Small intestine (tissue), 7 donors: Measurements from ENCODE around the gene SERP2. TPM values are rescaled to one million over a fixed set of nuclear protein-coding genes. Genes with fewer than 3 reads are reported as not detected.

Experiments used
- DNase-seq, 2 donors: peaks; one replicate each; pipeline versions ENCODE4 v3.0.0 to v3.0.0-alpha.2; 2013
- FAIRE-seq: peaks from 2 replicates; lab custom pipeline; 2012; peaks lifted over from hg19 to GRCh38; lab: Jason Lieb, UNC
- H3K27ac ChIP-seq, 3 donors: one replicate each; pipeline ENCODE4 v1.5.1; 2013; ENCODE audit warnings: low read length in 2 of 3, mild to moderate bottlenecking in 2 of 3, control low read depth in 1 of 3, inconsistent platforms in 1 of 3, low read depth in 1 of 3, moderate library complexity in 1 of 3
- H3K27me3 ChIP-seq, 3 donors: one replicate each; pipeline ENCODE4 v1.6.1; 2013; ENCODE audit warnings: low read length in 3 of 3, inconsistent platforms in 1 of 3; ENCODE audit not compliant: control insufficient read depth in 3 of 3, insufficient read depth in 3 of 3
- H3K36me3 ChIP-seq, 3 donors: one replicate each; pipeline ENCODE4 v1.6.1; 2013; ENCODE audit warnings: low read length in 3 of 3, inconsistent platforms in 1 of 3, low read depth in 1 of 3, mild to moderate bottlenecking in 1 of 3, moderate library complexity in 1 of 3; ENCODE audit not compliant: control insufficient read depth in 3 of 3, insufficient read depth in 2 of 3
- H3K4me1 ChIP-seq, 3 donors: one replicate each; pipeline ENCODE4 v1.6.1; 2013; ENCODE audit warnings: low read length in 2 of 3, inconsistent platforms in 1 of 3, low read depth in 1 of 3, mild to moderate bottlenecking in 1 of 3, moderate library complexity in 1 of 3; ENCODE audit not compliant: control insufficient read depth in 3 of 3, insufficient read depth in 2 of 3
- H3K4me3 ChIP-seq, 3 donors: one replicate each; pipeline ENCODE4 v1.5.1; 2013; ENCODE audit warnings: low read length in 3 of 3, control low read depth in 1 of 3, inconsistent platforms in 1 of 3, low read depth in 1 of 3, mild to moderate bottlenecking in 1 of 3, moderate library complexity in 1 of 3
- H3K9me3 ChIP-seq, 2 donors: one replicate each; pipeline ENCODE4 v1.6.1; 2013; ENCODE audit warnings: low read depth in 1 of 2, low read length in 1 of 2; ENCODE audit not compliant: control insufficient read depth in 2 of 2, insufficient read depth in 1 of 2
- WGBS, 3 donors: extraction: QIAGEN DNeasy Blood & Tissue Kit; methylation state at CpG; one replicate each; pipeline ENCODE4 v1.1.7; 2013; 5-methylcytosine and 5-hydroxymethylcytosine counted together
- polyA plus RNA-seq, 4 donors: library from polyadenylated mRNA; stranded (reverse) in 3 of 4; unstranded in 1 of 4; fragments of 200-250 nt in 3 of 4; fragments of 120-200 nt in 1 of 4; gene quantifications; one replicate each; pipeline versions ENCODE4 v1.2.1 to v1.2.3, GENCODE V29; 2013
- donor health status: healthy with polysubstance abuse.
- donor health status: control.
- donor health status: control.
- donor health status: Bipolar disorder and iron deficiency.
- donor health status: healthy.

SERP2 gene
- polyA plus RNA-seq, 4 donors, result 4.9 to 12.3 (median 8.0) TPM

- Histone ChIP-seq H3K4me1 (peaks cover 10 to 49% (median 10%) of the 10 kb centered on the region in 3 donors), H3K27ac (no peak overlapping the region), H3K27me3 (no peaks in the 10 kb centered on the region), H3K36me3 (no peaks in the 10 kb centered on the region), H3K9me3 (no peaks in the 10 kb centered on the region), H3K4me3 (no peak overlapping the region)
- FAIRE-seq, result no peak
- WGBS, 3 donors, result 58 to 69% (median 67%) methylated on average over 11 of the region's 11 CpGs
- no peak for DNase-seq
Measured at GRCh38 chr13:44363631-44364344, 9.8 kb upstream of the SERP2 start.

- Histone ChIP-seq H3K4me3 (no peak overlapping the region), H3K36me3 (no peaks in the 10 kb centered on the region), H3K9me3 (no peaks in the 10 kb centered on the region), H3K27me3 (no peaks in the 10 kb centered on the region), H3K4me1 (peaks cover 10 to 49% (median 10%) of the 10 kb centered on the region in 3 donors), H3K27ac (no peak overlapping the region)
- 57 to 85% (median 67%) methylated on average over 6 of the region's 6 CpGs for WGBS, 3 donors
- FAIRE-seq (no peak), DNase-seq (peak in 1 of 2 donors; percentile 68)
Measured at GRCh38 chr13:44364345-44365000, 9.2 kb upstream of the SERP2 start.

- H3K36me3 ChIP-seq, result no peaks in the 10 kb centered on the region
- FAIRE-seq, result no peak
- no peak for DNase-seq
- H3K27ac ChIP-seq, result no peak overlapping the region
- H3K4me3 ChIP-seq, result no peak overlapping the region
- H3K27me3 ChIP-seq, result no peaks in the 10 kb centered on the region
- no peaks in the 10 kb centered on the region for H3K9me3 ChIP-seq
- 89 to 95% (median 91%) methylated on average over 3 of the region's 3 CpGs for WGBS, 3 donors
- H3K4me1 ChIP-seq, result peaks cover 10 to 50% (median 13%) of the 10 kb centered on the region in 3 donors
Measured at GRCh38 chr13:44365008-44365407, 8.6 kb upstream of the SERP2 start.

GRCh38 chr13:44365899-44366298 lies 7.7 kb upstream of the SERP2 start:
- Histone ChIP-seq H3K27me3 (no peaks in the 10 kb centered on the region), H3K36me3 (no peaks in the 10 kb centered on the region), H3K27ac (no peak overlapping the region), H3K9me3 (no peaks in the 10 kb centered on the region), H3K4me1 (peaks cover 8 to 54% (median 17%) of the 10 kb centered on the region in 3 donors), H3K4me3 (no peak overlapping the region)
- DNase-seq (peak in 1 of 2 donors; percentile 56), FAIRE-seq (no peak)
- WGBS, 3 donors, result 49 to 75% (median 64%) methylated on average over 3 of the region's 3 CpGs

- H3K27me3 ChIP-seq, result no peaks in the 10 kb centered on the region
- DNase-seq, result peak; percentile 86 to 97
- H3K9me3 ChIP-seq, result no peaks in the 10 kb centered on the region
- H3K4me3 ChIP-seq, result no peak overlapping the region
- FAIRE-seq, result no peak
- 14 to 32% (median 20%) methylated on average over 6 of the region's 6 CpGs for WGBS, 3 donors
- H3K4me1 ChIP-seq, result peaks cover 11 to 61% (median 17%) of the 10 kb centered on the region in 3 donors
- H3K36me3 ChIP-seq, result no peaks in the 10 kb centered on the region
- peak overlapping the region; percentile 69 to 82 (median 71) for H3K27ac ChIP-seq
Measured at GRCh38 chr13:44368062-44368591, 5.5 kb upstream of the SERP2 start.

GRCh38 chr13:44368599-44369368 lies 4.8 kb upstream of the SERP2 start:
- H3K4me3 ChIP-seq, result no peak overlapping the region
- H3K27ac ChIP-seq, result peak overlapping the region; percentile 59 to 71 (median 69)
- H3K9me3 ChIP-seq, result no peaks in the 10 kb centered on the region
- H3K36me3 ChIP-seq, result no peaks in the 10 kb centered on the region
- no peaks in the 10 kb centered on the region for H3K27me3 ChIP-seq
- 15 to 50% (median 30%) methylated on average over 5 of the region's 5 CpGs for whole genome bisulfite sequencing, 3 donors
- H3K4me1 ChIP-seq, result peaks cover 11 to 58% (median 17%) of the 10 kb centered on the region in 3 donors
- FAIRE-seq (no peak), DNase-seq (peak; percentile 80)

GRCh38 chr13:44371421-44371820 lies 2.2 kb upstream of the SERP2 start:
- WGBS, 3 donors, result 56 to 74% (median 71%) methylated on average over 3 of the region's 3 CpGs
- no peaks in the 10 kb centered on the region for H3K27me3 ChIP-seq
- peaks cover 9 to 38% (median 11%) of the 10 kb centered on the region in 3 donors for H3K4me1 ChIP-seq
- no peaks in the 10 kb centered on the region for H3K9me3 ChIP-seq
- FAIRE-seq (no peak), DNase-seq (no peak)
- H3K4me3 ChIP-seq, result no peak overlapping the region
- H3K27ac ChIP-seq, result no peak overlapping the region
- no peaks in the 10 kb centered on the region for H3K36me3 ChIP-seq

- peak overlapping the region; percentile 44 to 73 (median 51) for H3K4me3 ChIP-seq
- peaks cover 6 to 27% (median 9%) of the 10 kb centered on the region in 3 donors for H3K4me1 ChIP-seq
- no peaks in the 10 kb centered on the region for H3K27me3 ChIP-seq
- no peak for DNase-seq
- WGBS, 3 donors, result 32 to 52% (median 39%) methylated on average over 20 to 29 of the region's 29 CpGs
- H3K36me3 ChIP-seq, result no peaks in the 10 kb centered on the region
- FAIRE-seq, result no peak
- H3K9me3 ChIP-seq, result no peaks in the 10 kb centered on the region
- H3K27ac ChIP-seq, result peak overlapping the region in 2 of 3 donors; percentile 37 to 70
Measured at GRCh38 chr13:44373247-44373600, 400 bp upstream of the SERP2 start.
